GM10266 (cell line): ENCODE measurements around the gene AFTPH.

Experiments
- DNase-seq: peaks from one replicate; pipeline ENCODE4 v3.0.0; 2012; ENCODE audit errors: extremely low spot score
- CTCF ChIP-seq: IDR thresholded peaks from 2 replicates; pipeline ENCODE4 v1.5.1; 2012; ENCODE audit warnings: mild to moderate bottlenecking, low read depth; ENCODE audit not compliant: control insufficient read depth, insufficient read depth; ENCODE audit errors: missing control alignments

Gene AFTPH

GRCh38 chr2:64523666-64524603 is at the start of gene AFTPH:
AFTPH (plus strand) TSS chr2:64524328; CDS start chr2:64551475, 27,147 bp downstream.
- peak; percentile 97 for DNase-seq

GRCh38 chr2:64474636-64475035 is 49.5 kb upstream of the AFTPH start:
- no peak for TF ChIP-seq CTCF
- no peak for DNase-seq

More at GRCh38 chr2:64523666-64524603, at the start of gene AFTPH:
- no peak for TF ChIP-seq CTCF

GRCh38 chr2:64477037-64477436 is 47.1 kb upstream of the AFTPH start:
- no peak for TF ChIP-seq CTCF
- DNase-seq, result no peak

GRCh38 chr2:64477979-64478378 is 46.1 kb upstream of the AFTPH start:
- no peak for DNase-seq
- TF ChIP-seq CTCF, result no peak

GRCh38 chr2:64478502-64479230 is 45.5 kb upstream of the AFTPH start:
- no peak for TF ChIP-seq CTCF
- DNase-seq, result no peak

GRCh38 chr2:64479259-64480117 is 44.6 kb upstream of the AFTPH start:
- no peak for TF ChIP-seq CTCF
- DNase-seq, result no peak
